SK-N-SH (cell line): ENCODE data around the gene HSPD1. TPM values are rescaled to one million over a fixed set of nuclear protein-coding genes. Genes with fewer than 3 reads are reported as not detected.

Experiments
- CTCF ChIA-PET: fragments of 300-600, 350-600 bp; formaldehyde crosslinking; extraction: SDS; loops from one replicate; lab custom pipeline; 2021; lab: Yijun Ruan, JAX
- POLR2A ChIA-PET: fragments of 350-600 bp; sonication (Branson Sonifier 250); formaldehyde crosslinking; extraction: SDS; loops from one replicate; lab custom pipeline; 2020; ENCODE audit warnings: antibody characterized with exemption, inconsistent platforms; lab: Yijun Ruan, JAX
- DNase-seq: peaks from one replicate; pipeline ENCODE4 v3.0.0; 2012
- H2AFZ ChIP-seq: fragments of 200-600 bp; sonication (generic); 2 replicates; pipeline ENCODE4 v1.8.1; 2016; ENCODE audit warnings: antibody characterized with exemption, mild to moderate bottlenecking, low read depth
- H3F3A ChIP-seq: fragments of 200-600 bp; sonication (generic); replicated peaks from 2 replicates; pipeline ENCODE3; 2016; ENCODE audit warnings: antibody characterized with exemption, mild to moderate bottlenecking; ENCODE audit not compliant: insufficient read depth
- H3K27ac ChIP-seq, 2 experiments: fragments of 200-500 bp in 1 of 2; fragments of 200-600 bp in 1 of 2; sonication (Bioruptor generic) in 1 of 2; sonication (generic), shearing (Covaris generic) in 1 of 2; 2 replicates each; pipeline versions ENCODE4 v1.5.1 to v1.6.1; 2014 to 2016; ENCODE audit warnings: low read depth in 2 of 2, inconsistent platforms in 1 of 2, low read length in 1 of 2, mild to moderate bottlenecking in 1 of 2, mixed read lengths in 1 of 2
- H3K27me3 ChIP-seq: fragments of 200-600 bp; sonication (generic), shearing (Covaris generic); 2 replicates; pipeline ENCODE4 v1.6.1; 2016; ENCODE audit warnings: mixed run types; ENCODE audit not compliant: insufficient read depth
- H3K36me3 ChIP-seq, 2 experiments: fragments of 200-500 bp in 1 of 2; fragments of 200-600 bp in 1 of 2; sonication (Bioruptor generic) in 1 of 2; sonication (generic) in 1 of 2; replicated peaks in 1 of 2; 2 replicates each; pipeline versions ENCODE3 to v1.5.1; 2014 to 2016; ENCODE audit warnings: low read length in 1 of 2, mild to moderate bottlenecking in 1 of 2; ENCODE audit not compliant: insufficient read depth in 2 of 2, control insufficient read depth in 1 of 2
- H3K4me1 ChIP-seq, 2 experiments: fragments of 200-500 bp in 1 of 2; fragments of 200-600 bp in 1 of 2; sonication (Bioruptor generic) in 1 of 2; sonication (generic), shearing (Covaris generic) in 1 of 2; 2 replicates each; pipeline versions ENCODE4 v1.5.1 to v1.6.1; 2014 to 2016; ENCODE audit warnings: low read depth in 1 of 2, low read length in 1 of 2, mixed run types in 1 of 2; ENCODE audit not compliant: insufficient read depth in 2 of 2, control insufficient read depth in 1 of 2
- H3K4me2 ChIP-seq: fragments of 200-600 bp; sonication (generic), shearing (Covaris generic); 2 replicates; pipeline ENCODE4 v1.6.1; 2017; ENCODE audit warnings: mixed run types
- H3K4me3 ChIP-seq, 2 experiments: fragments of 200-500 bp in 1 of 2; fragments of 200-600 bp in 1 of 2; sonication (Bioruptor generic) in 1 of 2; sonication (generic), shearing (Covaris generic) in 1 of 2; 2 replicates each; pipeline versions ENCODE4 v1.5.1 to v1.8.1; 2014 to 2016; ENCODE audit warnings: low read depth in 2 of 2, inconsistent platforms in 1 of 2, low read length in 1 of 2, mild to moderate bottlenecking in 1 of 2, mixed read lengths in 1 of 2, moderate library complexity in 1 of 2
- H3K79me2 ChIP-seq: fragments of 200-600 bp; sonication (generic); 2 replicates; pipeline ENCODE4 v1.8.1; 2017; ENCODE audit warnings: mild to moderate bottlenecking; ENCODE audit not compliant: insufficient read depth
- H3K9ac ChIP-seq: fragments of 200-600 bp; sonication (generic); 2 replicates; pipeline ENCODE4 v1.6.1; 2017; ENCODE audit warnings: mixed run types
- H3K9me2 ChIP-seq: fragments of 200-600 bp; sonication (generic); 2 replicates; pipeline ENCODE4 v1.6.1; 2017; ENCODE audit warnings: mixed run types
- H3K9me3 ChIP-seq: fragments of 200-600 bp; sonication (generic); 2 replicates; pipeline ENCODE4 v1.6.1; 2017; ENCODE audit warnings: mixed run types, mild to moderate bottlenecking, moderate library complexity
- H4K20me1 ChIP-seq: fragments of 200-600 bp; sonication (generic); 2 replicates; pipeline ENCODE4 v1.6.1; 2017; ENCODE audit warnings: mild to moderate bottlenecking, mixed run types; ENCODE audit not compliant: insufficient read depth
- EZH2phosphoT487 ChIP-seq: fragments of 200-600 bp; sonication (generic); IDR thresholded peaks from 2 replicates; pipeline ENCODE4 v1.6.1; 2017; ENCODE audit warnings: low read depth, mixed run types, mild to moderate bottlenecking, antibody characterized with exemption, moderate library complexity, borderline replicate concordance
- FOSL2 ChIP-seq: IDR thresholded peaks from 2 replicates; pipeline ENCODE4 v1.4.0; 2012; ENCODE audit warnings: low read depth, mild to moderate bottlenecking, moderate library complexity, borderline replicate concordance
- FOXJ3 ChIP-seq: sonication (generic); formaldehyde crosslinking; IDR thresholded peaks from 2 replicates; pipeline ENCODE4 v1.5.1; 2020; ENCODE audit warnings: mild to moderate bottlenecking, missing genetic modification reagents
- GATA2 ChIP-seq: sonication (generic); formaldehyde crosslinking; IDR thresholded peaks from 2 replicates; pipeline ENCODE4 v1.5.0; 2020; ENCODE audit warnings: mild to moderate bottlenecking, missing genetic modification reagents
- MEF2A ChIP-seq: IDR thresholded peaks from 2 replicates; pipeline ENCODE4 v1.4.0; 2012; ENCODE audit warnings: low read depth, borderline replicate concordance
- NFIC ChIP-seq: IDR thresholded peaks from 2 replicates; pipeline ENCODE4 v1.4.0; 2012; ENCODE audit warnings: borderline replicate concordance
- NRF1 ChIP-seq: IDR thresholded peaks from 2 replicates; pipeline ENCODE4 v1.6.1; 2012; ENCODE audit warnings: low read depth, mild to moderate bottlenecking, low read length
- RCOR1 ChIP-seq: fragments of 150-350 bp; IDR thresholded peaks from 2 replicates; pipeline ENCODE4 v1.6.1; 2017; ENCODE audit warnings: antibody characterized with exemption, low read length
- RFX5 ChIP-seq: IDR thresholded peaks from 2 replicates; pipeline ENCODE4 v1.6.1; 2012; ENCODE audit warnings: mild to moderate bottlenecking, improper control_type of control experiment, low read length
- RXRA ChIP-seq: IDR thresholded peaks from 2 replicates; pipeline ENCODE4 v1.4.0; 2012; ENCODE audit warnings: low read depth, mild to moderate bottlenecking, borderline replicate concordance
- SMC3 ChIP-seq: IDR thresholded peaks from 2 replicates; pipeline ENCODE4 v1.6.1; 2012; ENCODE audit warnings: low read depth, low read length, improper control_type of control experiment
- TCF12 ChIP-seq: IDR thresholded peaks from 2 replicates; pipeline ENCODE4 v1.4.0; 2012
- YY1 ChIP-seq: IDR thresholded peaks from 2 replicates; pipeline ENCODE4 v1.4.0; 2012; ENCODE audit warnings: low read depth, mild to moderate bottlenecking
- WGBS: methylation state at CpG from one replicate; pipeline ENCODE4 v1.1.6; 2017; ENCODE audit warnings: low lambda C conversion rate; 5-methylcytosine and 5-hydroxymethylcytosine counted together
- polyA plus RNA-seq, 3 experiments: library from polyadenylated mRNA; depleted of rRNA; stranded (reverse); fragments of >200 nt; gene quantifications; 2 replicates each; pipeline ENCODE4 v1.2.3, GENCODE V29; 2012
- TF ChIP-seq, protein P1 (sequence below): IDR thresholded peaks from 2 replicates; pipeline ENCODE4 v1.4.0; 2012; ENCODE audit warnings: low read depth, borderline replicate concordance
- TF ChIP-seq, protein P2 (sequence below): IDR thresholded peaks from 2 replicates; pipeline ENCODE4 v1.4.0; 2012; ENCODE audit warnings: low read depth, borderline replicate concordance

HSPD1 gene
- polyA plus RNA-seq, 1 of the 3 experiments (the other 2 are of a cell fraction) = 212 TPM

DNA sequence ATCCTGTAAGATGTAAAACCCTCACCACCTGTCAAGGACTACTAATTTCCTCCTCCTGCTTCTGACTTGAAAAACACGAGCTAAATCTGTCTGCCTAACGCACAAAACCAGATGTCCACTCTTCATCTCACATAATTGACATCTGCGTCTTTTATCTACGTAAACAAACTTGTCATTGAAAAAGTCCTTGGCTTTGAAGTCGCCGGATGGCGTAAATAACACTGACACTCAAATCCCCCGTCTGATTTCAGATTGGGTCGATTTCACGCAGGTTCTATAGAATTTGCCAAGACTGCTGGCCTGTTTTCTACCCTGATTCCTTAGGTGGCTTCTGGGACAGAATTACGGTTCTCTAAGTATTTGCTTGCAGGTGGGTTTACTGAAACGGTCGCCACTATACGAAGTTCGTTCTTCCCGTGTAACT is 15.7 kb upstream of the HSPD1 start:
- CTCF ChIA-PET = interaction anchor here (1.1 to 2.2 kb wide), 3 partner anchors 10 to 15 kb away, joined by 3 to 11 read pairs (median 6); partner anchors contain the start of genes HSPD1 and HSPE1
- H2AFZ ChIP-seq = peak overlapping the region; percentile 98

DNA sequence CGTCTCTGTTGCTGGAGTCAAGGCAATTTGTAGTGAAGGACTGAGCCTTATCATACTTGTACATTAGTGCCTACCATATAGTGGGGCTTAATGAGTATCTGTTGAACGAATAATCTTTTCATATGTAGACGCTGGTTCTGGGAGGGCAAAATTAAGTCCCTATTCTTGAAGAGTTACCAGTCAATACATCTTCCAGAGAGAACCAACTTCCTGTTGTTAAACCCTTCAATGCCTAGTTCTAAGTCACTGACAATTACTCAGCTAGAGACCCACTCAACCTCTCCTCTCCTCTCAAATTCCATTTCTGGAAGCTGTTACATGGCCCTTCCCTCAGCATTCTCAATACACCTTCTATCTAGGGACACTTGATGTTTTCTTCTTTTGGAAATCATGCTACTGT is 15.1 kb upstream of the HSPD1 start:
- Histone ChIP-seq H2AFZ (peak overlapping the region; percentile 98), H3K9me3 (no peaks in the 10 kb centered on the region), H3K4me3 (peak overlapping the region; percentile 77 to 89; a peak in 3 of 4 replicates), H3K9ac (peak overlapping the region; percentile 91; the same call in 1 of the 2 replicates), H3K4me2 (peak overlapping the region; percentile 99), H4K20me1 (peaks cover 26% of the 10 kb centered on the region), H3K36me3 (peaks cover 0 to 8% of the 10 kb centered on the region in 2 experiments), H3K79me2 (peaks cover 39% of the 10 kb centered on the region), H3K27me3 (no peaks in the 10 kb centered on the region), H3K9me2 (no peaks in the 10 kb centered on the region), H3K27ac (peak overlapping the region; percentile 79 to 97), H3F3A (peaks cover 3% of the 10 kb centered on the region), H3K4me1 (peaks cover 0 to 8% of the 10 kb centered on the region in 2 experiments)
- ChIA-PET CTCF (interaction anchor here (1.3 kb wide), 1 partner anchor 10 kb away, joined by 6 read pairs; no protein-coding TSS in a partner anchor), POLR2A (interaction anchor here (2.2 to 3.0 kb wide), 2 partner anchors 8 to 15 kb away, joined by 8 to 46 read pairs; partner anchors contain the start of genes HSPD1 and HSPE1)
- TF ChIP-seq GATA2 (CRISPR knock-in tag) (no peak), SMC3 (no peak), FOSL2 (no peak), TCF12 (no peak), FOXJ3 (CRISPR knock-in tag) (no peak), MEF2A (no peak), RFX5 (no peak), NRF1 (no peak), NFIC (no peak)
- TF ChIP-seq, protein P1, sequence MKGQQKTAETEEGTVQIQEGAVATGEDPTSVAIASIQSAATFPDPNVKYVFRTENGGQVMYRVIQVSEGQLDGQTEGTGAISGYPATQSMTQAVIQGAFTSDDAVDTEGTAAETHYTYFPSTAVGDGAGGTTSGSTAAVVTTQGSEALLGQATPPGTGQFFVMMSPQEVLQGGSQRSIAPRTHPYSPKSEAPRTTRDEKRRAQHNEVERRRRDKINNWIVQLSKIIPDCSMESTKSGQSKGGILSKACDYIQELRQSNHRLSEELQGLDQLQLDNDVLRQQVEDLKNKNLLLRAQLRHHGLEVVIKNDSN = no peak
- 93% methylated on average over 3 of the region's 3 CpGs for WGBS
- peak; percentile 3 for DNase-seq

More for the DNA sequence above, 15.7 kb upstream of the HSPD1 start:
- Histone ChIP-seq H3K9ac (peak overlapping the region; percentile 91), H3K9me2 (no peaks in the 10 kb centered on the region), H3K79me2 (peaks cover 44% of the 10 kb centered on the region), H3K36me3 (peaks cover 0 to 13% of the 10 kb centered on the region in 2 experiments), H4K20me1 (peaks cover 31% of the 10 kb centered on the region), H3K9me3 (no peaks in the 10 kb centered on the region), H3F3A (peaks cover 3% of the 10 kb centered on the region), H3K27ac (peak overlapping the region; percentile 79 to 97), H3K4me3 (peak overlapping the region; percentile 77 to 89), H3K4me2 (peak overlapping the region; percentile 99), H3K4me1 (peaks cover 0 to 8% of the 10 kb centered on the region in 2 experiments), H3K27me3 (no peaks in the 10 kb centered on the region)
- 8% methylated on average over 10 of the region's 16 CpGs for WGBS
- peak; percentile 60 for DNase-seq
- TF ChIP-seq NRF1 (no peak), EZH2phosphoT487 (no peak), FOXJ3 (CRISPR knock-in tag) (0 out of 2 replicates have a peak, but pooled peaks have one; percentile 29), NFIC (no peak), TCF12 (no peak), YY1 (no peak), GATA2 (CRISPR knock-in tag) (peak; percentile 31; the same call in 1 of the 2 replicates), MEF2A (no peak), RFX5 (no peak), RCOR1 (peak; percentile 51; the same call in 1 of the 2 replicates), RXRA (no peak)
- TF ChIP-seq, protein P2, sequence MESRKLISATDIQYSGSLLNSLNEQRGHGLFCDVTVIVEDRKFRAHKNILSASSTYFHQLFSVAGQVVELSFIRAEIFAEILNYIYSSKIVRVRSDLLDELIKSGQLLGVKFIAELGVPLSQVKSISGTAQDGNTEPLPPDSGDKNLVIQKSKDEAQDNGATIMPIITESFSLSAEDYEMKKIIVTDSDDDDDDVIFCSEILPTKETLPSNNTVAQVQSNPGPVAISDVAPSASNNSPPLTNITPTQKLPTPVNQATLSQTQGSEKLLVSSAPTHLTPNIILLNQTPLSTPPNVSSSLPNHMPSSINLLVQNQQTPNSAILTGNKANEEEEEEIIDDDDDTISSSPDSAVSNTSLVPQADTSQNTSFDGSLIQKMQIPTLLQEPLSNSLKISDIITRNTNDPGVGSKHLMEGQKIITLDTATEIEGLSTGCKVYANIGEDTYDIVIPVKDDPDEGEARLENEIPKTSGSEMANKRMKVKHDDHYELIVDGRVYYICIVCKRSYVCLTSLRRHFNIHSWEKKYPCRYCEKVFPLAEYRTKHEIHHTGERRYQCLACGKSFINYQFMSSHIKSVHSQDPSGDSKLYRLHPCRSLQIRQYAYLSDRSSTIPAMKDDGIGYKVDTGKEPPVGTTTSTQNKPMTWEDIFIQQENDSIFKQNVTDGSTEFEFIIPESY = no peak
- POLR2A ChIA-PET = interaction anchor here (0.6 to 3.0 kb wide), 5 partner anchors 9 to 59 kb away, joined by 3 to 46 read pairs (median 5); partner anchors contain the start of genes HSPD1 and HSPE1
